Cerebellar nuclear complex (tissue), 1 donor: ENCODE data around the gene TMEM174.

ENCODE experiments used
- DNase-seq, 2 experiments: peaks; one replicate each; lab custom pipeline; 2025; lab: John Stamatoyannopoulos, UW

TMEM174 gene

DNA sequence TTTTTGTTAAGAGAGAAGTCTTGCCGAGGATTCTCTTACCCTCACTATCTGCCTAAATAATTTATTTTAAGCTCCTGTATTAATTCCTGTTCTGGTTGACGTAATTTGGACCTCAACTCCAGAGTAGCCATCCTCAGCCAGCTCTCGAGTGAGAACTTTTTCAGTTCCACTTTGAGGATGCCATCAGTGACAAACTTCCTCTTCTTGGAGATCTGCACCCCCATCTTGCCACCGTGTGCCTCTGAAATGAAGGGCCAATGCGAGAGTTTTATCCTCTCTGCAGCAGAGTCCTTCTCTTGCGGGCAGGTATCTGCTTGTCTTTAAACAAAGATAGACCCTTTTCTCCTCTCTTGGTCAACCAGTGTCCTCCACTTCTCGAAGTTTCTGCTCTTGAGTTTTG is 19.5 kb upstream of the TMEM174 start:
- no peak for DNase-seq

DNA sequence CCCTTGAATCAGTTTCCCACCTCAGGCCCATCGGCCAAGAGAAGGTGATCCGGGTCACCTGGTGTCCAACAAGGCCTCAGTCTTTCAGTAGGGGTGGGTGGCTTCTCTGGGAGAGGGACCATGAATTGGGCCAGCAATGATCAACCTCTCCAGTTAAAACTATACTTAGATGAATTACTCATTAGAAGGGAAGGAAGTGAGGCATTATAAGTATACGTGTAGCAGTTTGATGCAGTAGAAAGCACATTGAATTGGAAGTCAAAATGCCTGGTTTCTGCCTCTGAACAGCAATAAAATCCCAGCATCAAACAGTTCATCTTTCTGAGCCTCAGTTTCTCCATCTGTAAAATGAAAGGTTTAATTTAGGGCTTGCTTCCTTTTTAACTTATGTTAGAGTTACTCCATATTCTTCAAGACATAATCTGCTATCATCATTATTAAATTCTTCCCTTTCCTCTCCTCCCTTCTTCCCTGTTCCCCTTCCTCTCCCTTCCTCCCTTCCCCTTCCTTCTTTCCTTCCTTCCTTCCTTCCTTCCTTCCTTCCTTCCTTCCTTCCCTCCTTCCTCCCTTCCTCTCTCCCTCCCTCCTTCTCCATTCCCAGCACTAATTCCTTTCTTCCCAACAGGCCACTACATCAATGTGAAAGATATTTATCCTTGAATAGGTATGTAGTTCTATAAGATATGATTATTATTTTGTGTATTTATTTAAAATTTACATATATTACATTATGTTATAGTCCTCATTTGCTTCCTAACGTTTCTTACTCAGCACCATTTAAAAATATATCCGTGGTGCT is 18.6 kb upstream of the TMEM174 start:
- DNase-seq: no peak

DNA sequence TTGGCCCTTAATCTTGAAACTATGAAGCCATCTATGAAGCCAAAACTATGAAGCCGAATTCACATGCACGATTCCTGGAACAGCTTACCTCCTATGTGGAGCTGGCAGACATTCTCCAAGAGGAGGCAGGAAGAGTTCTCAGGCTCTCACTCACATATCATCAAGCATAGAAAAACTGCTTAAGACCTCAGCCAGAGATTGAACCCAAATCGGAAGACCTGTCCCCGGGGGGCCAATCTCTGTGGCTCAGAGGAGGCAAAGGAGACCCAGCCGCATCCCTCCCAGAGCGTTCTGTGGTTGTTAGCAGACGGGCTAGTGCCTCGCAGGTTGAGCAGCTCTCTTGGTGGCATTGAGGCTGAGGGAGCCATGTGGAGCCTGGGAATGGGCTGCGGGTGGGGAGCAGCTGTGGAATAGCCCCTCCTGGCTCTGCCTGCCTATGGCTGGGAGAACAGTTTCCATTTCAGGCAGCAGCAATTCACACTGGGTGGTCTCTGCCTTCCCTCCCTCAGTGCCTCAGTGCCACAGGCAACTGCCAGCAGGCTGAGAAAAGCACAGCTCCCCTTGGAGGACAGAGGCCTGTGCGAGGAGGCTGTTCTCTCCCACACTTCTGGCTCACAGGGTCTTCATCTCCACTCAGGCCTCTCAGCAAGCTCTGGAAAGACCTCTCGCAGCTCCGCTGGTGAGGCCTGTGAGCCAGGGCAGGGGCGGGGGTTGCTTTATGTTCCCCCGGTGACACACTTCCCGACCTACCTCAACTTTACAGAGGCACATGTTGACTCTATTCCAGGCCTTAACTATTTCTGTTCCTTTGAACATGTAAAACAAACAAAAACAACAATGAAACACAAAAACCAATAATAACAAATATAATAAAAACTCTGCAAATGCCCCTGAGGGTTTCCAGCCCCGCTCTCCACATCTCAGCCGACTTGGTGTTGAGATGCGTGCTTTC is 17.4 kb upstream of the TMEM174 start:
- no peak for DNase-seq

DNA sequence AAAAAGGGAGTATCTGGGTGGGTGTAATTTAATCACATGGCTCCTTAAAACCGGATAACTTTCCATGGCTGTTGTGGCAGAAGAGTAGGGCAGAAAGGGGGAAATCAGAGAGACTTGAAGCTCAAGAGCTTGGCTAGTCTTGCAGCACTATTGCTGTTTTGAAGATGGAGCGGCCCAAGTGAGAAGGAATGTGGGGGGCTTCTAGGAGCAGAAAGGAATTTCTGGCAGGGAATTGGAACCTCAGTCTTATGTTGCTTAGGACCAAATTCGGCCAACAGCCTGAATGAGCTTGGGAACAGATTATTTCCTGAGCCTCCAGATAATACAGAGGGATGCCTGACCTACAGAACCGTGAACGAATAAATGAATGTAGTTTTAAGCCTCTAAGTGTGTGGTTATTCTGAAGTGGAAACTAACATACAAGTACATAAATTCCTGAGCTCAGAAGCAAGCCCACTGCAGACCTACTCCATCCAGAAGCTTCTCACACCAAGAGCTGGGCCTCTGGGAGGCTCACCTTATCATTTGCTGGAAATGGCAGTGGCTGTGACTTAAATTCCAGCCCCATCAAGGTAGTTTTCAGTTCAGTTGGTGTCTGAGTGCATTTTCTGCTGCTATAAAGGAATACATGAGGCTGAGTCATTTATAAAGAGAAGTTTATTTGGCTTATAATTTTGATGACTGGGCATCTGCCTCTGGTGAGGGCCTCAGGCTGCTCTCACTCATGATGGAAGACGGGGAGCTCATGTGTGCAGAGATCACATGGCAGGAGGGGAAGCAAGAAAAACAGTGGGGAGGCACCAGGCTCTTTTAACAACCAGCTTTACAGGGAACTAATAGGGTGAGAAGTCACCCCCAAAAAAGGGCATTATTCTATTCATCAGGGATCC is 15.3 kb upstream of the TMEM174 start:
- no peak for DNase-seq

GRCh38 chr5:73158313-73158712 is 14.7 kb upstream of the TMEM174 start:
- DNase-seq: no peak

GRCh38 chr5:73160239-73160671 is 12.7 kb upstream of the TMEM174 start:
- DNase-seq: no peak

- DNase-seq: no peak
Measured at GRCh38 chr5:73170522-73170921, 2.5 kb upstream of the TMEM174 start.

DNA sequence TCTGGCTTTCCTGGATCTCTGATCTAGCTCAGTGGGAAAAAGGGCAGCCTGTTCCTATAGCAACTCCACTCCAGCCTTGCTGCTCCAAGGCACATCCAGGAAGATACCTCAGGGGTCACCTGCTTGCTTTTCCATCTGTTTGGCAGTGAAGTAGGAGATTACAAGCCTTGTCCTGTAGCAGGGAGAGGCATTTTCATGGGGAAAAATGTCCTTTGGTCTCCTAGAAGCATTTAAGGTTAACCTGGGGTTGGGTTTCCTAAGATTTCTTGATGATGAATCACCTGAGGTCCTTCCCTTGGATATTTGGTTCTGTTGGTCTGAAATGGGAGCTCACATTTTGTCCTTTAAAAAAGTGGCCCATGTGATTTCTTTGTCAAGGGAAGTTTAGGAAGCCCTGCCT is 1.5 kb upstream of the TMEM174 start:
- DNase-seq: no peak

DNA sequence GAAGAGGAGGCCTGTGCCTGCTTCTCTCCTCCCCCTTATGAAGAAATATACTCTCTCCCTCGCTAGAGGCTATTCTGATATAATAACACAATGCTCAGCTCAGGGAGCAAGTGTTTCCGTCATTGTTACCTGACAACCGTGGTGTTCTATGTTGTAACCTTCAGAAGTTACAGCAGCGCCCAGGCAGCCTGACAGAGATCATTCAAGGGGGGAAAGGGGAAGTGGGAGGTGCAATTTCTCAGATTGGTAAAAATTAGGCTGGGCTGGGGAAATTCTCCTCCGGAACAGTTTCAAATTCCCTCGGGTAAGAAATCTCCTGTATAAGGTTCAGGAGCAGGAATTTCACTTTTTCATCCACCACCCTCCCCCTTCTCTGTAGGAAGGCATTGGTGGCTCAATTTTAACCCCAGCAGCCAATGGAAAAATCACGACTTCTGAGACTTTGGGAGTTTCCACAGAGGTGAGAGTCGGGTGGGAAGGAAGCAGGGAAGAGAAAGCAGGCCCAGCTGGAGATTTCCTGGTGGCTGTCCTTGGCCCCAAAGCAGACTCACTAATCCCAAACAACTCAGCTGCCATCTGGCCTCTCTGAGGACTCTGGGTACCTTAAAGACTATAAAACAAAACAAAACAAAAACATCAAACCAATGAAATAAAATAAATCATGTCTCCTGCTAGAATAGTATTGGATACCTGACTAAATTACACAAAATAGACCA is 1.3 kb downstream of the TMEM174 start:
- DNase-seq: no peak

DNA sequence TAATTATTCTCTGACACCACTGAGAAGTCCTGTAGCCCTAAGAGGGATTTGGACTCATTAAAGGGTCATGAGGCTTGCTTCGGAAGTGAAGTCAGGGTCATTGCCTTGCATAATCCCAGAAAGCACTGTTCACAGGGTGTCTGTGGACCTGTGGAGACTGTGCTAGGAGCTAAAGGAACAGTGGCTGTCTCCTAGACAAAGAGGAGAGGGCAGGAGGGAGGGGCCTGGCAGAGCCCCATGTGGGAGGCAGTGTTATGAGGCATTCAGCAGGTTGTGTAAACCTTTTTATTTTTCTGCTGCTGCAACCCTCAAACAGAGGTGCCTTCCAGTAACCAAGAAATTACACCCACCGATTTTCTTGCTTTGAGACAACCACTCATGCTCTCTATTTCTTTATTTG is 3.3 kb downstream of the TMEM174 start:
- DNase-seq: no peak

- no peak for DNase-seq
Measured at GRCh38 chr5:73178265-73178664, 5.3 kb downstream of the TMEM174 start.

- no peak for DNase-seq
Measured at GRCh38 chr5:73179730-73180129, 6.7 kb downstream of the TMEM174 start.

GRCh38 chr5:73180566-73180965 is 7.6 kb downstream of the TMEM174 start:
- no peak for DNase-seq

GRCh38 chr5:73182307-73182706 is 9.3 kb downstream of the TMEM174 start:
- DNase-seq: no peak

GRCh38 chr5:73183000-73183399 is 10.0 kb downstream of the TMEM174 start:
- DNase-seq: no peak

DNA sequence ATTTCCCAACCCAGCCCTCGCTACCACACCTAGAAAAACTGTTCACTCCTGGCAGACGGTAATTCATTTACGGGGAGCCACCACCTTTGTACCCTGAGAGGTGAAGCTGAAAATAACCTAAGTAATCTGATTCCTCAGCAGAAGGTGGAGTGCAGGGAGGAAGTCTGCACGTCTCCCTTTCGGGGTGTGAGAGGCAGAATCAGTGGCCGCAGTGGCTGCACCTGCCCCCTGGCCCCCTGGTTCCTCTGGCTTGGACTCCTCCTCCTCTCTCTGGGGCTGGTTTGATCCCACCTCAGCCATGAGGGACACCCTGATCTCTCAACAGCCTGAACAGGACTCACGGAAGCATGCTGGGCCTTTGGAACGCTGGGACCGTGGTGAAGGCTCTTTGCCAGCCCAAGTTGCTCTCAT is 10.5 kb downstream of the TMEM174 start:
- DNase-seq: no peak

DNA sequence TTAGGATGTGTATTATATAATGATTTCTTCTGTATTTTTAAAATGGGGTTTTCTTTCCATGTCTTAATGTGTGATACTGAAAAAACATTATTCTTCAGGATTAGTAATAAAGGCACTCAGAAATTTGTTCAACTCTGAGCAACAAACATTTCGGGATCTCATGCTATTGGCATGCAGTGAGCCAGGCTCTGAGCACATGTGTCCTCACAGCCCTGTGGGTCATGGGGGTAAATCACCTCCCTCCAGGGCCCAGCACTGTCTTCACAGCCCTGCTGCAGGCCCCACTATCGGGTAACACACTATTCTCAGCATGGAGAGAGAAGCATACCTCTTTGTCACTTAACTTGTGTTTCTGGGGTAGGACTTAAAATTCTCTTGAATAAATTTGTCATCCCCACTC is 14.0 kb downstream of the TMEM174 start:
- DNase-seq: no peak

- no peak for DNase-seq
Measured at GRCh38 chr5:73188764-73189531, 16.0 kb downstream of the TMEM174 start.

DNA sequence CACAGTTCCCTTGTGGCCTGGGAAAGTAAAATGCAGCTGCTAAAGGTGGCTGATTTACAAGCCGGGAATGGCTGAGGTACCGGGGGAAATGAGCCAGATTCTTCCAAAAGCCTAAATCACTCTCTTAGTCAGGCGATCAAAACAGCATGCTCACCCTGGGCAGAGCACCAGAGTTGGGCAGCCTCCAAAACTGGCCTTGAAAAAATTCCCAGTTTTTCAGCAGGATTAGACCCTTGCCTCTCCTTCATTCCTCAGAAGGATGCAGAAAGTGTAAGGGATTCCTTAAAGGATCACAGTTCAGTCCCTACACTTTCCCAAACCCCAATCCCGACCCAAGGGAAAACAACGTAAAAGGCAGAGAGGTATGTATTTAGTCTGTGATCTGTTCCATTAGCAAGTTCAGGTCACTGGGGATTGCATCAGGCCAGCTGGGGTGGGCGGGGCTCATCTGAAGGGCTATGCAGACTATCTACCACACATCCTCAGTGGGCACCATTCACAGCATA is 16.9 kb downstream of the TMEM174 start:
- DNase-seq: no peak

GRCh38 chr5:73192370-73192769 is 19.4 kb downstream of the TMEM174 start:
- DNase-seq: no peak
